ENCODE measurements around the gene NPHS1.

DNA sequence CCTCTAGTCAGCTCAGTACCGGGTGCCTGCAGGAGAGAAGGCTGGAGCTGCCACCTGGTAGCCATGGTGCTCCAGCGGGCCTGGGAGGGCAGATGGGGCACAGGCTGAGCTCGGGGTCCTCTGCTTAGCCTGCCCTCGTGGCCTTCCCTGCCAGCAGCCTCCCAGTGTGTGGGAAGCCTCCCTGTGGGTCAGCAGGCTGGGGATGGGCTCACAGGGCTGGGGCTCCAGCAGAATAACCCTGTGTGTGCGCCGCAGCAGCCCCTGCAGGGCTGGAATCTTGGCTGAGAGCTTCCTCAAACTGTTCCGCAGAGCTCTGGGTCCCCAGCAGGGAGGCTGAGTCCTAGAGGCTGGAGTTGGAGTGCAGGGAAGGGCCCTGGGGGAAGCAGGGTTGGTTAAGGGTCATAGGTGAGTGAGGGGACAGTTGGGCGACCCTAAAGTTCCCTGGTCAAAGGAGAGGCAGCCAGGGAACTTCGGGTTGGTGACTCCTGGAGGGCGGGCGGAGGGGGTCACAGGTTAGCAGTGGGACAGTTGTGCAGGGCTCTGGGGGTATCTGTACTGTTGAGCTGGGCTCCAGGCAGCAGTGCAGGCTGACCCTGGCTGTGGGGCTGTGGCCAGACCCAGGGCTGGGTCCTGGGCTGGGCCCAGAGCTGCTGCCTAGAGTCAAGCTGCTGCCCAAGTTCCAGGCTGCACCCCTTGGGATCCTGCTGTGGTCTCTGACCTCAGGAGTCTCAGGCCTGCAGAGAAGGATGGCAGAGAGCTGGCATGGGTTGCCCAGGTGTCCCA lies 62.9 kb downstream of the NPHS1 start:
- no peak for TF ChIP-seq EP300 (IDR thresholded peaks at IDR 0.05)
- TF ChIP-seq CTCF (IDR thresholded peaks at IDR 0.05), result no peak
